Ovary (tissue), 3 donors: Measurements from ENCODE around the gene MAST3.

Source experiments
- CTCF ChIP-seq, 3 donors: fragments of 450-650 bp in 2 of 3; fragments of 200-600 bp in 1 of 3; IDR thresholded peaks; one replicate each; pipeline versions ENCODE4 v1.5.1 to v1.8.0; 2016 to 2022; ENCODE audit warnings: antibody characterized with exemption in 3 of 3, mild to moderate bottlenecking in 1 of 3
- POLR2A ChIP-seq: fragments of 450-650 bp; IDR thresholded peaks from one replicate; pipeline ENCODE4 v1.6.1; 2017; ENCODE audit warnings: antibody characterized with exemption, mild to moderate bottlenecking, moderate library complexity
- donor health status: DM: no; HTN: no; CAD: no.

- TF ChIP-seq CTCF (IDR thresholded peaks at IDR 0.05) = no peak
- TF ChIP-seq POLR2A = no peak
These were observed 37.7 kb upstream of the MAST3 start for GRCh38 chr19:18059902-18060301.
